GM12875 (cell line): ENCODE measurements around the gene FGF19.

Source experiments
- H3K4me3 ChIP-seq: one replicate; pipeline ENCODE4 v1.5.1; 2011; ENCODE audit warnings: low read depth, low read length, control low read depth
- TF ChIP-seq, protein P1 (sequence below): IDR thresholded peaks from 2 replicates; pipeline ENCODE4 v1.5.1; 2011; ENCODE audit warnings: low read depth, mild to moderate bottlenecking, control low read depth, inconsistent platforms, low read length, moderate library complexity, borderline replicate concordance; ENCODE audit not compliant: insufficient read depth

The FGF19 gene

DNA sequence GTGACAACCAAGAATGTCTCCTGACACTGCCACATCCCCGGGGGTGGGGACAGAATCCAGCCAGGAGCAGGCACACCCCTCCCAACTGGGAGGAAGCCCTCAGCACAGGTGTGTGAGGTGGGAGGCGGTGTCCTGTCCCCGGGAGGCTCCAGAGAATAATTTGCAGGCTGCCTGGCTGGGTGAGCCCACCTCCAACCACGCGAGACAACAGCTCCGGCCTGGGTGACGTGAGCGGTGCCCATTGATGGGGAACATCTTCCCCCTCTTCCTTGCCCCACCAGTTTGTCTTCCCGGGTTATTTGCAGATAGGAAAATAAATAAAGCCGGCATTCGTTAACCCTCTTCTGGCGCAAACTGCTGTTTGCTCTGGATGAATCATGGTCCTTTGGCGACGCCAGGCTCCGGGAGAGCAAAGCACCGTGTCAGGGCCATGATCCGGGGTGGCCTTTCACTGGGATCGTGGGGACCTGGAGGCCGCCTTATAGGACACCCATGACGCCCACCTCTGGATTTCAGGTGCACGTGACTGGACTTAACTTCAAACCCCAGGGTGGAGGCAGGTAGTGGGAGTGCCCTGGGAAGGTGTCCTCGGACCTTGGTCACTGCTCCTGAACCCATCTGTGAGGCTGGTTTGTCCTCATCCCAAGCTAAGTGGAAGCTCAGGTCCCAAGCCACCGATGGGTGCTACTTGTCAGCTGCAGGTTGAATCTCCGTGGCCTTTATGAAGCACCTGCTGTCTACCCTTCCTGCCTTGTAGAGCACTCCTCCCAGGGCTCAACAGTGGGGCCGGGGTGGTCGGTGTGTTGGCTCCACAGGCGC is 49.0 kb downstream of the FGF19 start:
- TF ChIP-seq, protein P1, sequence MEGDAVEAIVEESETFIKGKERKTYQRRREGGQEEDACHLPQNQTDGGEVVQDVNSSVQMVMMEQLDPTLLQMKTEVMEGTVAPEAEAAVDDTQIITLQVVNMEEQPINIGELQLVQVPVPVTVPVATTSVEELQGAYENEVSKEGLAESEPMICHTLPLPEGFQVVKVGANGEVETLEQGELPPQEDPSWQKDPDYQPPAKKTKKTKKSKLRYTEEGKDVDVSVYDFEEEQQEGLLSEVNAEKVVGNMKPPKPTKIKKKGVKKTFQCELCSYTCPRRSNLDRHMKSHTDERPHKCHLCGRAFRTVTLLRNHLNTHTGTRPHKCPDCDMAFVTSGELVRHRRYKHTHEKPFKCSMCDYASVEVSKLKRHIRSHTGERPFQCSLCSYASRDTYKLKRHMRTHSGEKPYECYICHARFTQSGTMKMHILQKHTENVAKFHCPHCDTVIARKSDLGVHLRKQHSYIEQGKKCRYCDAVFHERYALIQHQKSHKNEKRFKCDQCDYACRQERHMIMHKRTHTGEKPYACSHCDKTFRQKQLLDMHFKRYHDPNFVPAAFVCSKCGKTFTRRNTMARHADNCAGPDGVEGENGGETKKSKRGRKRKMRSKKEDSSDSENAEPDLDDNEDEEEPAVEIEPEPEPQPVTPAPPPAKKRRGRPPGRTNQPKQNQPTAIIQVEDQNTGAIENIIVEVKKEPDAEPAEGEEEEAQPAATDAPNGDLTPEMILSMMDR, result no peak
- no peak overlapping the region for H3K4me3 ChIP-seq

DNA sequence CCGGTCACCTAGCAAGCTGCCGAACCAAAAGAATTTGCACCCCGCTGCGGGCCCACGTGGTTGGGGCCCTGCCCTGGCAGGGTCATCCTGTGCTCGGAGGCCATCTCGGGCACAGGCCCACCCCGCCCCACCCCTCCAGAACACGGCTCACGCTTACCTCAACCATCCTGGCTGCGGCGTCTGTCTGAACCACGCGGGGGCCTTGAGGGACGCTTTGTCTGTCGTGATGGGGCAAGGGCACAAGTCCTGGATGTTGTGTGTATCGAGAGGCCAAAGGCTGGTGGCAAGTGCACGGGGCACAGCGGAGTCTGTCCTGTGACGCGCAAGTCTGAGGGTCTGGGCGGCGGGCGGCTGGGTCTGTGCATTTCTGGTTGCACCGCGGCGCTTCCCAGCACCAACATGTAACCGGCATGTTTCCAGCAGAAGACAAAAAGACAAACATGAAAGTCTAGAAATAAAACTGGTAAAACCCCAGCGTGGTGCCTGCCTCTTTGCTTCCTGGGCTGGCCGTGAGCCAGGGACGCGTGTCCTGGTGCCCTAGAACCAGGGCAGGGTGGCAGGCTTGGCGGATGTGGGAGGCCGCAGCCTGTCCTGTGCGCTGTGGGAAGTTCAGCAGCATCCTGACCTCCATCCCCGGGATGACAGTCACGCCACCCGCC is 49.7 kb downstream of the FGF19 start:
- H3K4me3 ChIP-seq, result no peak overlapping the region
- TF ChIP-seq, protein P1, result no peak

DNA sequence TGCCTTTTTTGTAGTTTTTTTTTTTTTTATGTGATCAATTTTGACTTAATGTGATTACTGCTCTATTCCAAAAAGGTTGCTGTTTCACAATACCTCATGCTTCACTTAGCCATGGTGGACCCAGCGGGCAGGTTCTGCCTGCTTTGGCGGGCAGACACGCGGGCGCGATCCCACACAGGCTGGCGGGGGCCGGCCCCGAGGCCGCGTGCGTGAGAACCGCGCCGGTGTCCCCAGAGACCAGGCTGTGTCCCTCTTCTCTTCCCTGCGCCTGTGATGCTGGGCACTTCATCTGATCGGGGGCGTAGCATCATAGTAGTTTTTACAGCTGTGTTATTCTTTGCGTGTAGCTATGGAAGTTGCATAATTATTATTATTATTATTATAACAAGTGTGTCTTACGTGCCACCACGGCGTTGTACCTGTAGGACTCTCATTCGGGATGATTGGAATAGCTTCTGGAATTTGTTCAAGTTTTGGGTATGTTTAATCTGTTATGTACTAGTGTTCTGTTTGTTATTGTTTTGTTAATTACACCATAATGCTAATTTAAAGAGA is 50.3 kb downstream of the FGF19 start:
- no peak overlapping the region for H3K4me3 ChIP-seq
- TF ChIP-seq, protein P1, result no peak

DNA sequence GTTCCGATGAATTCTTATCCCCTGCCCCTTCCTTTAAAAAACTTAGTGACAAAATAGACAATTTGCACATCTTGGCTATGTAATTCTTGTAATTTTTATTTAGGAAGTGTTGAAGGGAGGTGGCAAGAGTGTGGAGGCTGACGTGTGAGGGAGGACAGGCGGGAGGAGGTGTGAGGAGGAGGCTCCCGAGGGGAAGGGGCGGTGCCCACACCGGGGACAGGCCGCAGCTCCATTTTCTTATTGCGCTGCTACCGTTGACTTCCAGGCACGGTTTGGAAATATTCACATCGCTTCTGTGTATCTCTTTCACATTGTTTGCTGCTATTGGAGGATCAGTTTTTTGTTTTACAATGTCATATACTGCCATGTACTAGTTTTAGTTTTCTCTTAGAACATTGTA is 50.8 kb downstream of the FGF19 start:
- H3K4me3 ChIP-seq, result no peak overlapping the region
- TF ChIP-seq, protein P1, result no peak

DNA sequence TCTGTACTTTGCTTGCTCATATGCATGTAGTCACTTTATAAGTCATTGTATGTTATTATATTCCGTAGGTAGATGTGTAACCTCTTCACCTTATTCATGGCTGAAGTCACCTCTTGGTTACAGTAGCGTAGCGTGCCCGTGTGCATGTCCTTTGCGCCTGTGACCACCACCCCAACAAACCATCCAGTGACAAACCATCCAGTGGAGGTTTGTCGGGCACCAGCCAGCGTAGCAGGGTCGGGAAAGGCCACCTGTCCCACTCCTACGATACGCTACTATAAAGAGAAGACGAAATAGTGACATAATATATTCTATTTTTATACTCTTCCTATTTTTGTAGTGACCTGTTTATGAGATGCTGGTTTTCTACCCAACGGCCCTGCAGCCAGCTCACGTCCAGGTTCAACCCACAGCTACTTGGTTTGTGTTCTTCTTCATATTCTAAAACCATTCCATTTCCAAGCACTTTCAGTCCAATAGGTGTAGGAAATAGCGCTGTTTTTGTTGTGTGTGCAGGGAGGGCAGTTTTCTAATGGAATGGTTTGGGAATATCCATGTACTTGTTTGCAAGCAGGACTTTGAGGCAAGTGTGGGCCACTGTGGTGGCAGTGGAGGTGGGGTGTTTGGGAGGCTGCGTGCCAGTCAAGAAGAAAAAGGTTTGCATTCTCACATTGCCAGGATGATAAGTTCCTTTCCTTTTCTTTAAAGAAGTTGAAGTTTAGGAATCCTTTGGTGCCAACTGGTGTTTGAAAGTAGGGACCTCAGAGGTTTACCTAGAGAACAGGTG is 51.8 kb downstream of the FGF19 start:
- TF ChIP-seq, protein P1, result no peak

DNA sequence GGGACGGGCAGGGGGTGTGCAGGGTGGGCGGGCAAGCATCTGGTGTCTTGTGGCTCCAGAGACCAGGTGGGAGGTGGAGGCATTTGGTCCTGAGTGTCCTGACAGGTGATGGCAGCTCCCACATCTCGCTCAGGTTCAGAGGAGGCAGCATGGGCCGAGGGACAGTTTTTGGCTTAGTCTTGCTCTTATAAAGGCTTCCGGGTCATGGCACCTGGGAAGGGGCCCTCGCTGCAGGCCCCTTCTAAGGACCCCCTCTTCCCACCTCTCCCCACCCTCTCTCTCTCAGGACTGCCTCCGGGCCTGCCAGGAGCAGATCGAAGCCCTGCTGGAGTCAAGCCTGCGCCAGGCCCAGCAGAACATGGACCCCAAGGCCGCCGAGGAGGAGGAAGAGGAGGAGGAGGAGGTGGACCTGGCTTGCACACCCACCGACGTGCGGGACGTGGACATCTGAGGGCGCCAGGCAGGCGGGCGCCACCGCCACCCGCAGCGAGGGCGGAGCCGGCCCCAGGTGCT is 52.9 kb downstream of the FGF19 start:
- no peak overlapping the region for H3K4me3 ChIP-seq
- TF ChIP-seq, protein P1, result no peak

More for the DNA sequence above, 51.8 kb downstream of the FGF19 start:
- H3K4me3 ChIP-seq, result no peak overlapping the region
